Naive thymus-derived CD8-positive, alpha-beta T cell (primary cell): ENCODE data around the gene DUOXA1. TPM values are rescaled to one million over a fixed set of nuclear protein-coding genes. Genes with fewer than 3 reads are reported as not detected.
A peak's percentile ranks its signal among the peaks of the same experiment; 100 is the strongest.

Experiments used
- ATAC-seq, 2 donors: fragments of 150-1000 bp; cut with Tn5 transposase in 1 of 2; sonication (Bioruptor Pico), chemical (Tn5 transposase) in 1 of 2; 1 replicate in 1 of 2; 2 replicates in 1 of 2; pipeline ENCODE4 v1.10.0; 2021; ENCODE audit warnings: mild to moderate bottlenecking in 2 of 2, moderate library complexity in 2 of 2
- POLR2A ChIA-PET: fragments of 350-600 bp; sonication (Branson Sonifier 250); formaldehyde crosslinking; loops from one replicate; lab custom pipeline; 2021; ENCODE audit warnings: antibody characterized with exemption; lab: Charles Lee
- DNase-seq, 10 donors: peaks; one replicate each; pipeline versions ENCODE4 v3.0.0 to v3.0.0-alpha.2; 2020 to 2022
- H3K27ac Mint-ChIP-seq, 10 donors: one replicate each; pipeline ENCODE4 v1.8.0; 2020 to 2022; ENCODE audit warnings: mild to moderate bottlenecking in 10 of 10, mixed read lengths in 10 of 10, moderate library complexity in 4 of 10, inconsistent platforms in 1 of 10
- H3K27me3 Mint-ChIP-seq, 5 donors: one replicate each; pipeline ENCODE4 v1.8.0; 2021 to 2022; ENCODE audit warnings: mixed read lengths in 5 of 5
- H3K36me3 Mint-ChIP-seq, 3 donors: one replicate each; pipeline ENCODE4 v1.8.0; 2020 to 2022; ENCODE audit warnings: mixed read lengths in 3 of 3, mild to moderate bottlenecking in 2 of 3, inconsistent platforms in 1 of 3
- H3K4me1 Mint-ChIP-seq, 4 donors: one replicate each; pipeline ENCODE4 v1.8.0; 2021 to 2022; ENCODE audit warnings: mixed read lengths in 4 of 4
- H3K4me3 Mint-ChIP-seq, 10 donors: one replicate each; pipeline ENCODE4 v1.8.0; 2020 to 2022; ENCODE audit warnings: mild to moderate bottlenecking in 10 of 10, mixed read lengths in 10 of 10, moderate library complexity in 6 of 10, inconsistent platforms in 1 of 10
- H3K9me3 Mint-ChIP-seq, 9 donors: one replicate each; pipeline ENCODE4 v1.8.0; 2020 to 2022; ENCODE audit warnings: mixed read lengths in 9 of 9, mild to moderate bottlenecking in 3 of 9, inconsistent platforms in 1 of 9, moderate library complexity in 1 of 9
- polyA plus RNA-seq, 3 donors: library from polyadenylated mRNA; unstranded; fragments of 300-500 nt; fragmentation: Illumina TruSeq; gene quantifications; one replicate each; pipeline ENCODE4 v1.2.3, GENCODE V29; 2021
- total RNA-seq, 8 experiments: library from RNA in 2 of 8; stranded (reverse) in 2 of 8; gene quantifications; one replicate each; pipeline ENCODE4 v1.2.3 and lab custom pipeline; 2021 to 2026

The DUOXA1 gene
- total and polyA plus RNA-seq, 5 experiments from 2014 or later = 0.26 to 0.81 (median 0.77) TPM; not detected in 2

DNA sequence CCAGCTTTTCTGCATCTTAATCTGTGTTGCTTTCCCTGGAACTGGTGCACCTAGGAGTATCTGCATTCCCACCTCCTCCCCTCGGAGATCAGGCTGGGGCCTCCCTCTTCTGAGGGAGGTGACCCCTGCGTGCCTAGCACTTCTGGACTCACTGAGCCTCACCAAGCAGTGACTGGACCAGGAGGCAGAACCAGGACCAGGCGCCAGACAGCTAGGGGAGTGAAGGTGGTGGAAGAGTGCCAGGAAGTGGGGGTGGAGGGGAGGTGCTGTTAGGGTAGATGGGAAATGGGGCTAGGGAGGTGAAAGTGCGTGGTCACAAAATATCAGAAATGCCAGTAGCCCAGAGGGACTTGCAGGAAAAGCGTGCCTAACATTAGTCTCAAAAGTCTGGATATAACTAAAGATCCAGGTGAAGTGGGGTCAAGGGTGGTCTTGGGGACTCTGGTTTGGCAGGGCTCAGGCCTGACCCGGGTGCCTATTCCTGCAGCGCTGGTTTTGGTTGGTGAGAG is 14.3 kb downstream of the DUOXA1 start:
- DNase-seq (no peak), ATAC-seq (no peak)
- peaks cover 41 to 90% (median 71%) of the 10 kb centered on the region in 5 donors for H3K27me3 Mint-ChIP-seq
- H3K9me3 Mint-ChIP-seq = peaks cover 0 to 2% (median 0%) of the 10 kb centered on the region in 9 donors
- H3K4me3 Mint-ChIP-seq = peak overlapping the region in 5 of 10 donors; percentile 13 to 68 (median 30)
- H3K27ac Mint-ChIP-seq = no peak overlapping the region
- peaks cover 0 to 2% (median 0%) of the 10 kb centered on the region in 3 donors for H3K36me3 Mint-ChIP-seq
- peaks cover 27 to 64% (median 54%) of the 10 kb centered on the region in 4 donors for H3K4me1 Mint-ChIP-seq
- POLR2A ChIA-PET = no interaction called here

DNA sequence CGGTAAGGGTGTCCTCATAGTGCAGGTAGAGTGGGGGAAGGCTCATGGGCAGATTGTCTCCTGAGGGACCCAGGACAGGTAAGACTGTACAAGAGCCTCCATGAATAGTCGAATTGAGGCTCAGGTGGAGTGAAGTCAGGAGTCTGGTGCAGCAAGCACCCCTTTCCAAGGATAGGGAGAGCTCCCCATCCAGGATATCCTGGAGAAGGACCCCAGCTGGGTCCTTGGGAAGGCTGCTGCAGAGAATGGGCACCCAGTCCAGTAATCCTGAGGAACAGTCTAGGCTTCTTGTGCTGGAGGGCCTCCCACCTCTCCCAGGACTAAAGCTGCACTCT is 15.0 kb downstream of the DUOXA1 start:
- peak overlapping the region in 7 of 10 donors; percentile 36 to 78 (median 61) for H3K4me3 Mint-ChIP-seq
- H3K27me3 Mint-ChIP-seq = peaks cover 44 to 90% (median 69%) of the 10 kb centered on the region in 5 donors
- no peak for ATAC-seq
- H3K9me3 Mint-ChIP-seq = peaks cover 0 to 2% (median 0%) of the 10 kb centered on the region in 9 donors
- no peak for DNase-seq
- POLR2A ChIA-PET = no interaction called here
- peaks cover 27 to 64% (median 55%) of the 10 kb centered on the region in 4 donors for H3K4me1 Mint-ChIP-seq
- H3K36me3 Mint-ChIP-seq = peaks cover 0 to 2% (median 0%) of the 10 kb centered on the region in 3 donors
- H3K27ac Mint-ChIP-seq = no peak overlapping the region

DNA sequence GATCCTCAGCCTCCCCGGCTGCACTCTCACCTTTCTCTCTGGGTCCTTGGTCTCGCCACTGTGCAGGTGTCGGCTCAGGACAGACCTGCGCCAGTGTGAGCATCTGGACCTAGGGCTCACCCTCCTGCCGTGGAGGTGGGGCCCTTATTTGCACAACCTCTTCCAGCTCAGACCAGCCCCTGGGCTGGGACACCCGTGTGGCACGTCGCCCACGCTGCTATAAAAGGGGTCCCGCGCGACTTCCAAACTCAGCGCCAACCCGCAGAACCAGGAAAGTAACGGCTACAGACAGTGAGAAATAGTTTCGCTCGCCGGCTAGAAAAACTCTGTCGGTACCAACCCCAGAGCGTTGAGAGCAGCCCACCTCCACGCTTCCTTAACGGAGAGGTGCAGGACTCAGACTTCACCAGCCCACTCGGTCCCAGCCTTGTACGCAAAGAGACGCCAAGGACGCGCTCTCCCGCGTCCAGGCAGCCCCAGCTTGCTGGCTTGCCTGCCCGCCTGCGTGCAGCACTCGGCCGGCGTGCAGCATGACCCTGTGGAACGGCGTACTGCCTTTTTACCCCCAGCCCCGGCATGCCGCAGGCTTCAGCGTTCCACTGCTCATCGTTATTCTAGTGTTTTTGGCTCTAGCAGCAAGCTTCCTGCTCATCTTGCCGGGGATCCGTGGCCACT is 15.5 kb downstream of the DUOXA1 start, which contains the start of the genes DUOX2 and DUOXA2:
Gene DUOX2 (minus strand): TSS at position 97 of the 675 bp plus-strand sequence. CDS start 761 bp downstream, outside the sequence.
Gene DUOXA2 (plus strand): TSS at position 251 of the 675 bp plus-strand sequence. CDS start 280 bp downstream, at position 531.
- Mint-ChIP-seq H3K27ac (no peak within 1 kb of the TSS), H3K27me3 (peaks cover 46 to 90% (median 69%) of the 10 kb centered on the region in 5 donors), H3K4me3 (peak within 1 kb of the TSS; percentile 33 to 78 (median 56)), H3K9me3 (peaks cover 0 to 2% (median 0%) of the 10 kb centered on the region in 9 donors), H3K36me3 (peaks cover 0 to 2% (median 0%) of the 10 kb centered on the region in 3 donors), H3K4me1 (peaks cover 27 to 64% (median 55%) of the 10 kb centered on the region in 4 donors)
- POLR2A ChIA-PET = no interaction called here
- DNase-seq (no peak), ATAC-seq (no peak)

DNA sequence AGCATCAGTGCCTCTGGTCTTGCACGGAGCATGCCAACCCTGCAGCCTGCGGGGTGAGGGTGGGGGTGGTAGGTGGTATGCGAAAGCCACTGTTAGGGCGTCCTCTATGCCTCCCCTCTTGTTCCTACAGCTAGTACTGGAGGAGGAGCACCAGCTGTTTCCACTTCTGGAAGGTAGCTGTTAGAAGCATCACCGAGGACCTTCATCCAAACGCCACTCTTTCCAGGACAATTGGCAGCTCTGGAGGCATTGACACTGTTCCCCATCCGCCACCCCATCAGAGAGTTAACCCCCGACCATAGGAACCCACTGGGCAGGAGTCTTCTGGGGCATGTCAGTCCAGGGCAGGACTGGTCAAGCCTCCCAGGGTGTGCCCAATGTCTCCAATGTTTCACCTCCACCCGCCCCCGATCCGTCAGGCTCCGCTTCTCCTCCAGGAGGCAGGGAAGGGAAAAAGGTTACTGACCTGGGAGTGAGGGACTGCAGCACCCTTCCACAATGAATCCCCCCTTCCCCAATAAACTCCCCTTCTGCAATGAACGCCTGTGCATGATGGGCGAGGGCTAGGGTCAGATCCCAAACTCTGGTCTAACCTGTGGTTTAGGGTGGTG is 16.2 kb downstream of the DUOXA1 start:
- Mint-ChIP-seq H3K4me1 (peaks cover 27 to 64% (median 55%) of the 10 kb centered on the region in 4 donors), H3K36me3 (peaks cover 0 to 2% (median 0%) of the 10 kb centered on the region in 3 donors), H3K27ac (no peak overlapping the region), H3K9me3 (peaks cover 0 to 2% (median 0%) of the 10 kb centered on the region in 9 donors), H3K4me3 (peak overlapping the region in 8 of 10 donors; percentile 33 to 78 (median 61)), H3K27me3 (peaks cover 49 to 92% (median 75%) of the 10 kb centered on the region in 5 donors)
- DNase-seq (no peak), ATAC-seq (no peak)
- POLR2A ChIA-PET = no interaction called here

DNA sequence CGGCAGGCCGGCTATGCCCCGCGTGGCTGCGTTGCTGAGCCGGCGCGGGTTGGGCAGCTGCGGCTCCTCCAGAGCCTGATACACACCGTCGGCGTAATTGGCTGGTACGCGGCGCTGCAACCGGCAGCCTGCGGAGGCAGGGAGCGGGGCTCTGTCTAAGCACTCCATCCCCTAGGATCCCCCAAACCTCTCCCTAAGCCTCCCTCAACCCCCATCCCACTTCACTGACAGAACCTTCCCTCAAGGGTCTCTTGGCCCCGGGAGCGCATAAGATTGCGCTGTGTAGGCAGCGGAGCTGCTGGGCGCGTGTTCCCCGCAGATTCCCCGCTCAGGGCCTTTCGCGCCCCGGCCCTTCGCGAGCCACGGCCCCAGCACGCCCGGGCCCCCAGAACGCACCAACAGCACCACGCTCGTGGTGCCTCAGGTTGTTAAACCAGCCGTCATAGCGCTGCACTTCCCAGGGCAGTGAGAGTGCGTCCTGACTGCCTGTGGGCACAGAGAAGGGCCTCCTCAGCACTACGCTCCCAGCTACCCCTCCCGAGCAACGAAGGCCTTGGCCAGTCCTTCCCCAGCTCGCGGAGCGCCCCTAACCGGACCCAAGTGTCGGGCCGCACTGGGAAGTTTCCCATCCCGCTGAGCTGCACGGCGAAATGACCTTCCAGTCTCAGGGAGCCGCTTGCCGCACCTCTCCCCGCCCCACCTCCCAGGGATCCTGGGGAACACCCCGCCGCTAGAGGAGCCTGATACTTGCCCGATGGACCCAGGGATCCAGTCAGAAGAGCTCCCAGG is 16.9 kb downstream of the DUOXA1 start:
- DNase-seq (peak in 1 of 10 donors; percentile 57), ATAC-seq (peak; percentile 13 to 27)
- Mint-ChIP-seq H3K4me3 (peak overlapping the region; percentile 16 to 82 (median 64)), H3K9me3 (peaks cover 0 to 2% (median 0%) of the 10 kb centered on the region in 9 donors), H3K27ac (peak overlapping the region in 1 of 10 donors; percentile 57), H3K27me3 (peaks cover 44 to 88% (median 69%) of the 10 kb centered on the region in 5 donors), H3K4me1 (peaks cover 24 to 58% (median 50%) of the 10 kb centered on the region in 4 donors), H3K36me3 (peaks cover 0 to 2% (median 0%) of the 10 kb centered on the region in 3 donors)
- POLR2A ChIA-PET = no interaction called here

DNA sequence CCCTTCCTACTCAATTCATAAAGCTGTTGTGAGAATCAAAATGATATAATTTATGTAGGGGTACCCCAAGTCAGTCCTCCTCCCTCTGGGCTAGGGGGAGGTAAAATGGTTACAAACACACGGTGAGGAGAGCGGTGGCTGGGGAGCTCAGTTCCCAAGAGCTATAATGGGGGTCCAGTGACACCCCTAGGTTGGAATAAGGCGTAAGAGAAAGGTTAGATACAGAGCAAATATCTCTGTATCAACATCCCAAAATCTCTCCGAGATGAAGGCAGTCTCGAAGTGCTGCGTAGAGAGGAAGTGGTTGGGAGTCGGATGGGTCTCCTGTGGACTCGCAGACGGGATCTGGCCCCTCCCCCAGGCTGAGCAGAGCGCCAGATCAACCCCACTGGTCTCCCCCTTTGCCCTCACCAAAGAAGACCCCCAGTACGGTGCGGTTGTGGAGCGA is 17.5 kb downstream of the DUOXA1 start:
- Mint-ChIP-seq H3K27ac (peak overlapping the region in 4 of 10 donors; percentile 14 to 57 (median 41)), H3K4me3 (peak overlapping the region; percentile 16 to 82 (median 62)), H3K27me3 (peaks cover 40 to 84% (median 66%) of the 10 kb centered on the region in 5 donors), H3K4me1 (peaks cover 19 to 52% (median 44%) of the 10 kb centered on the region in 4 donors), H3K36me3 (peaks cover 0 to 2% (median 0%) of the 10 kb centered on the region in 3 donors), H3K9me3 (peaks cover 0 to 2% (median 0%) of the 10 kb centered on the region in 9 donors)
- ATAC-seq (peak in 1 of 2 donors; percentile 7), DNase-seq (no peak)
- POLR2A ChIA-PET = no interaction called here

DNA sequence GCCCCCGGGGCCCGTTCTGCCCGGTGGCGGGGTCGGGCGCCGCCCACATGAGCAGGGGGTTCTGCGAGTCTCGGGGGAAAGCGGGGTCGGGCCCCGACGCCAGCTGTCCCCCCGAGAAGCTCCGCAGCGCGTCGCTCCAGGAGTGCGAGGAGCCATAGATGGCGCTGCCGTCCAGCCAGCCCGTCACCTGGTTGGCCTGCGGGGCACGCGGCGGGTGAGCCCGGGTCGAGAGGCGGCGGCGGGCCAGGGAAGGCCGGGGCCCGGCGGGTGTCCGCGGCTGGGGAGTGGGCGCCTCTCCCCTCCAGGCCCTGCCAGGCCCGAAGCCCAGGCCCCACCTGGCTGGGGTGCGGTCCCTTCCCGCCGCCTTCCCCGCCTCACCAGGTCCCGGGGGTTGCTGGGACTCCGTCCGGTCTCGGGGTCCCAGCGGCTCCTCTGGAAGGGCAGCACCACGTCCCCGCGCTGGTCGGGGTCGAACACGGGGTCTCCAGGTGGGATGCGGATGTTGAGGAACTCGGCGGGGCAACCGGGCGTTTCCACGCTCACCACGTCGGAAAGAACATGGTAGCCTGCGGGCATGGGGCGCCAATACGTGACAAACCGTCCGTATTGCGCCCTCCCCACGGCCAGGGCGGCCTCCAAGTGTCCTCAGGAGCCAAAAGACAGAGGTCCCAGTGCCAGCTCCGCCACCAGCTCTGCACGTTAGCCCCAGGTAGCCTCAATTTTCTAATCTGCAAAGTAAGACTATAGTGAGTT is 18.1 kb downstream of the DUOXA1 start:
- H3K36me3 Mint-ChIP-seq = peaks cover 0 to 2% (median 0%) of the 10 kb centered on the region in 3 donors
- peak overlapping the region in 8 of 10 donors; percentile 45 to 82 (median 66) for H3K4me3 Mint-ChIP-seq
- peak overlapping the region in 2 of 10 donors; percentile 39 to 43 for H3K27ac Mint-ChIP-seq
- H3K27me3 Mint-ChIP-seq = peaks cover 42 to 86% (median 67%) of the 10 kb centered on the region in 5 donors
- peak in 1 of 2 donors; percentile 23 for ATAC-seq
- H3K9me3 Mint-ChIP-seq = peaks cover 0 to 2% (median 0%) of the 10 kb centered on the region in 9 donors
- peaks cover 17 to 48% (median 39%) of the 10 kb centered on the region in 4 donors for H3K4me1 Mint-ChIP-seq
- POLR2A ChIA-PET = no interaction called here
- no peak for DNase-seq

DNA sequence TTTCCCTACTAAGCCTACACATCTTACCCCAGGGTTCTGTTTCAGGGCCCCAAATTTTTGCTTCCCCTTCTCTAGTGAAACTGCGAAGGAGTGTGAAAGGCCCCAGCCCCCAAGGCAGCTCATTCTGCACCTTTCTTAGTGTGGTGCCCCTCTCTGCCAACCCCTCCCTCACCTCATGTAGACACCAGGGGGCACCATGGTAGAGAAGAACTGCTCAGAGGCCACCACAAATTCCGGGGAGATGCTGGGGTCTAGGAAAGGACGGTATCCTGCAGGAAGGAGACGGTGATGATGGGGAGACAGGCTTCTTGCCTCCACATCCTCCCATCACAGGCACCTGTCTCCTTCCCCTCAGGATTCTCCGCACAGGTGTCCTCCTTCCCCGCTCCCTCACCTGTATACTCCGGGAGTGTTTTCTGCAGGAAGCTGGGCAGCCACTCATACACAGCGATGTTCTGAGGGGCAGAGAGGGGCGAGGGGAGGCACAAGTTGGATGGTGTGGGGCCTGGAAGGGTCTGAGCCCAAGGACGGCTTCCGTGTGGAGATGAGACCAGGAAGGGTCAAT is 19.3 kb downstream of the DUOXA1 start:
- ATAC-seq = no peak
- Mint-ChIP-seq H3K9me3 (no peaks in the 10 kb centered on the region), H3K4me3 (peak overlapping the region in 3 of 10 donors; percentile 2 to 41 (median 14)), H3K27me3 (peaks cover 34 to 82% (median 59%) of the 10 kb centered on the region in 5 donors), H3K4me1 (peaks cover 13 to 38% (median 31%) of the 10 kb centered on the region in 4 donors), H3K36me3 (peaks cover 0 to 2% (median 0%) of the 10 kb centered on the region in 3 donors), H3K27ac (no peak overlapping the region)
- POLR2A ChIA-PET = no interaction called here
- peak in 1 of 10 donors; percentile 19 for DNase-seq

DNA sequence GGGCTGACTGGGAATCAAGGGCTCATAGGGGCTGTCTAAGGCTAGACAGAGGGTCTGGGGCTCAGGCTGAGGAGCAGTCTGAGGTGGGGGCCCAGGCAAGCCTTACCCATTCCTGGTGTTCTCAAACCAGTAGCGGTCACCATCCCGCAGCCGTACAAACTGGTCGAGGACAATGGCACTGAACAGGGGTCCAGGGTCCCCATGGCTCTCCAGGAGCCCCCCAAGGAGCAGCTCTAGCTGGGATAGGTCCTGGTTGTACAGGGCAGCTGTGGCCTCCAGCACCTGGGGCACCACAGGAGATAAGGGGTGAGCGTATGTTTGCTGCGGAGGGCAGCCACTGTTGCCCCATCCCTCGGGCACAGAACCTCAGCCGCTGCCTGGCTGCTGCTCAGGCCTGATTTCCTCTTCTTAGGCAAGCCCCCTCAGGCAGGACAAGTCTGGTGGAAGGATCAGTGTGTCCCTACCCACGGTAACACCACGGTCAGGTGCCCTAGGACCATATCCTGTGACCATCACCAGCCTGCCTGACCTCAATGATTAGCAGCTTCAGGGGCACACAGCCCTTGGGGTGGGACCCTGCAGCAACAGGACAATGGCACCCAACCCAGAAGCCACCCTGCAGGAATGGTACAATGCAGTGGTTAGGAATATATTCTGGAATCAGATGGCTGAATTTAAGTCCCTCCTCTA is 21.6 kb downstream of the DUOXA1 start:
- DNase-seq (no peak), ATAC-seq (no peak)
- no peak overlapping the region for H3K27ac Mint-ChIP-seq
- H3K4me3 Mint-ChIP-seq = no peak overlapping the region
- no peaks in the 10 kb centered on the region for H3K36me3 Mint-ChIP-seq
- peaks cover 5 to 18% (median 14%) of the 10 kb centered on the region in 4 donors for H3K4me1 Mint-ChIP-seq
- POLR2A ChIA-PET = no interaction called here
- peaks cover 23 to 72% (median 47%) of the 10 kb centered on the region in 5 donors for H3K27me3 Mint-ChIP-seq
- no peaks in the 10 kb centered on the region for H3K9me3 Mint-ChIP-seq

DNA sequence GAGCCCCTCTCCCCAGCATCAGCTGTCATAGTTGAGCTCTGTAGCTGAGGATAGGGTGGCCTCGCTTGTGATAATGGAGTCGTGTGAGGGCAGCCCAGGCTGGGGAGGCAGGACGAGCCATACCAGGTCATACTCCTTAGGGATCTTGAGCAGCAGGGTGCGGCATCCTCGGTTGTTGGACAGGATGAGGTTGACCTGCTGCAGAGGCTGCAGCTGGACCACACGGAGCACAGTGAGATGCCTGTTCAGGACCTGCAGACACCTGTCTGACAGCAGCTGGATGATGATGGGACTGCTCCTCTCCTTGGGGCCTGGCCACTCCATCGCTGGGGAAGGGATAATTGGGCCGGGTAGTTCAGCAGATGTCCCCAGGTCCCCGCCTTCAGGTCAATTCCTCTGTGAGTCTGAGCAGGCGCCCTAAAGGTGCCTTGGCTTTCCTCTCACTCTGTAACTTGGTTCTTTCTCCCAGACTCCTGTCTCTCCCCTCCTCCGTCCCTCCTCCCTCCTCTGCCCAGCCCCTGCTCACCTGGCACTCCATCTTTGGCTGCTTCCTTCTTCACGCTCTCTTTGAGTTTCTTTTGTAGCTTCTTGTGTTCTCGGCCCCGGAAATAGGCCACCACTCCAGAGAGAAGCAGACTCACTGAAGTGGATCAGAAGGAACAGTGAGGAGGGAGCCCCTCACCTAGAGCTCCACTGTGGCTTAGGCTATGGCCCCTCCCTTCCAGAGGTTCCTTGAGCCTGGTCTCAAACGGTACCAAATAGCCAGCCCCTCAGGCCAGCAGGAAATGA is 23.5 kb downstream of the DUOXA1 start:
- Mint-ChIP-seq H3K27me3 (peaks cover 15 to 61% (median 37%) of the 10 kb centered on the region in 5 donors), H3K27ac (no peak overlapping the region), H3K4me1 (peaks cover 0 to 5% (median 0%) of the 10 kb centered on the region in 4 donors), H3K36me3 (no peaks in the 10 kb centered on the region), H3K4me3 (no peak overlapping the region), H3K9me3 (no peaks in the 10 kb centered on the region)
- POLR2A ChIA-PET = no interaction called here
- ATAC-seq (no peak), DNase-seq (no peak)
